Mesothelial cell of epicardium (in vitro differentiated cells): Measurements from ENCODE around the gene CLDN19. TPM values are rescaled to one million over a fixed set of nuclear protein-coding genes. Genes with fewer than 3 reads are reported as not detected.

Source experiments
- DNase-seq, 2 experiments: peaks; one replicate each; pipeline ENCODE4 v3.0.0; 2021; ENCODE audit warnings: low spot score in 2 of 2; ENCODE audit not compliant: unreplicated experiment in 2 of 2
- H3K27ac Mint-ChIP-seq: 2 replicates; pipeline ENCODE4 v1.8.0; 2021; ENCODE audit warnings: mixed read lengths
- H3K27me3 Mint-ChIP-seq: 2 replicates; pipeline ENCODE4 v1.8.0; 2021; ENCODE audit warnings: low read depth, mixed read lengths
- H3K36me3 Mint-ChIP-seq: 2 replicates; pipeline ENCODE4 v1.8.0; 2021; ENCODE audit warnings: mixed read lengths
- H3K4me1 Mint-ChIP-seq: 2 replicates; pipeline ENCODE4 v1.8.0; 2021; ENCODE audit warnings: mixed read lengths
- H3K4me3 Mint-ChIP-seq: 2 replicates; pipeline ENCODE4 v1.8.0; 2021; ENCODE audit warnings: mild to moderate bottlenecking, moderate library complexity, mixed read lengths
- H3K9me3 Mint-ChIP-seq: 2 replicates; pipeline ENCODE4 v1.8.0; 2021; ENCODE audit warnings: mixed read lengths
- total RNA-seq: library from RNA; stranded (reverse); gene quantifications from 3 replicates; pipeline ENCODE4 v1.2.1, GENCODE V29; 2021
- TF ChIP-seq, protein P1 (sequence below): fragments of 200-600 bp; sonication (generic); IDR thresholded peaks from one replicate; pipeline ENCODE4 v1.5.0; 2021; ENCODE audit warnings: antibody characterized with exemption; ENCODE audit not compliant: unreplicated experiment

The CLDN19 gene
- total RNA-seq, 1 donor from 2014 or later: 1.6 TPM

DNA sequence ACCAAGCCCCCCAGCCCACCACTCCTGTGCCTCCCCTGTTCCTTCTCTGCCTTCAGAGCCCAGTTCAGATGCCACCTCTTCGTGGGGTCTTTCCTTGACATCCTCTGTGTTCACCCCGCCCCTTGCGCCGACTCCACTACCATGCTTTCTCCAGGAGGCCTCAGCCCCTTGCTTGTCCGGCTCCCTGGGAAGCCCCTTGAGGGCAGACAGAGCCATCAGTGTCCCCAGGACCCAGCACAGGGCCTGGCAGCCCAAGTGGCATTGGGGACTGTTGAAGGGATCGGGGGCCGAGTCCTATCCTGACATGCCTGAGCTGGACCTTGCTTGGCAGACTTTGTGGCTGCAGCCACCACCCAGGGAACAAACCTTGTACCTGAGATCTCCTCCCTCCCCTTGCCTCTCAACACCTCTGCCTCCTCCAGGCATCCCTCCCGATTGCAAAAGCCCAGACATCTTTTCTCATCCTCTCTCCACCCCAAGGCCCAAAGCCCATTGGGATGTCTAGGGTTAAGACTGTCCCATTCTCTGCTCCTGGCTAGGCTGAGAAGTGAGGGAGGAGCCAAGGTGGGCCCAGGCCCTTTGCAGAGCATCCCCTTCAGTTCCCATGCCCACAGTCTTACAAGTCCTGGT, 3.4 kb downstream of the CLDN19 start:
- no peaks in the 10 kb centered on the region for H3K36me3 Mint-ChIP-seq
- no peak overlapping the region for H3K4me3 Mint-ChIP-seq
- H3K4me1 Mint-ChIP-seq: peaks cover 15% of the 10 kb centered on the region
- TF ChIP-seq, protein P1, sequence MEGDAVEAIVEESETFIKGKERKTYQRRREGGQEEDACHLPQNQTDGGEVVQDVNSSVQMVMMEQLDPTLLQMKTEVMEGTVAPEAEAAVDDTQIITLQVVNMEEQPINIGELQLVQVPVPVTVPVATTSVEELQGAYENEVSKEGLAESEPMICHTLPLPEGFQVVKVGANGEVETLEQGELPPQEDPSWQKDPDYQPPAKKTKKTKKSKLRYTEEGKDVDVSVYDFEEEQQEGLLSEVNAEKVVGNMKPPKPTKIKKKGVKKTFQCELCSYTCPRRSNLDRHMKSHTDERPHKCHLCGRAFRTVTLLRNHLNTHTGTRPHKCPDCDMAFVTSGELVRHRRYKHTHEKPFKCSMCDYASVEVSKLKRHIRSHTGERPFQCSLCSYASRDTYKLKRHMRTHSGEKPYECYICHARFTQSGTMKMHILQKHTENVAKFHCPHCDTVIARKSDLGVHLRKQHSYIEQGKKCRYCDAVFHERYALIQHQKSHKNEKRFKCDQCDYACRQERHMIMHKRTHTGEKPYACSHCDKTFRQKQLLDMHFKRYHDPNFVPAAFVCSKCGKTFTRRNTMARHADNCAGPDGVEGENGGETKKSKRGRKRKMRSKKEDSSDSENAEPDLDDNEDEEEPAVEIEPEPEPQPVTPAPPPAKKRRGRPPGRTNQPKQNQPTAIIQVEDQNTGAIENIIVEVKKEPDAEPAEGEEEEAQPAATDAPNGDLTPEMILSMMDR: no peak
- no peak for DNase-seq
- H3K27me3 Mint-ChIP-seq: no peaks in the 10 kb centered on the region
- no peaks in the 10 kb centered on the region for H3K9me3 Mint-ChIP-seq
- H3K27ac Mint-ChIP-seq: no peak overlapping the region

DNA sequence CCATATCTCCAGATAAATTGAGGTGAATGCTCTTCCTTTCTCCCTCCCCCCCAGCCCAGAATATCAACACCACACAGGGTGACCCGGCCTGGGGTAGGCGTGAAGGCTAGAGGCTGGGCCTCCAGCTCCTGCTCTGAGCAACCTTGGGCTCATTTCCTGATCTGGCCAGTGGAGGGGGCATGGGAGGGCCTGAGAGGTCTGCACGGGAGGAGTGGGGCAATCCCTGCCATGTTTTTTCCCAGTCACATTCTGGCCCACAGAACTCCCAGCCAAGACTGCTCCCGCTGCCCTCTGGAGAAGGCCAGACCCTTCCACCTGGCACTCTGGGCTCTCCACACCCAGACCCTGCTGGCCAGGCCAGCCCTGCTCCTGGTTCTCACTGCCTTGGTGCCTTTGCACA, 3.9 kb downstream of the CLDN19 start:
- DNase-seq: no peak
- Mint-ChIP-seq H3K4me1 (peaks cover 15% of the 10 kb centered on the region), H3K27ac (no peak overlapping the region), H3K27me3 (no peaks in the 10 kb centered on the region), H3K36me3 (no peaks in the 10 kb centered on the region), H3K4me3 (no peak overlapping the region), H3K9me3 (no peaks in the 10 kb centered on the region)
- TF ChIP-seq, protein P1: no peak

DNA sequence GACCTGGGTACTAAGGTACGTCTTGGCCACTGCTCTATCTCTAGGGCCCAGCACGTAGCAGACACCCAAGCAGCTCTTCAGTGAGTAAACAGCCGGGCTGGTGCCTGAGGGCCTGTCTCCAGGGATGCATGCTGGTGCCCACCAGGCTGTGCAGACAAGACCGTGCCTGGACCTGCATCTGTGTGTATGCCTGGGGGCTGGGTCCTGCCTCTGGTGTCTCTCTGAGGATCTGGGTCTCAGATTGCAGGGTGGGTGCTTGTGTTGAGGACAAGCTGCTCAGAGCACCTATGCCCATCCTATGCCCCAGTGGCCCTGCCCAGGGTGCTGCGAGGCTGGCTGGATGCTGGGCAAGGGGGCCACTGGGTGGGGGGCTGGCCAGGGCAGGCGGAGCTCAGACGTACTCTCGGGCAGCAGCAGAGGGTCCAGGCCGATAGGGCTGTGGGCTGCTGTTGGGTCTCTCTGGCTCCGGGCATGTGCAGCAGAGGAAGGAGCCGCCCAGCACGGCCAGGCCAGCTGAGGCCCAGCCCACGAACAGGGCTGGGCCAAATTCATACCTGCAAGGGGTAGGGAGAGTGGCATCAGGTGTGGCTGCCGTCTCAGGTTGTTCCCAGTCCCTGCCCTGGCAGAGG, 4.4 kb downstream of the CLDN19 start:
- Mint-ChIP-seq H3K4me1 (peaks cover 11% of the 10 kb centered on the region), H3K4me3 (no peak overlapping the region)

DNA sequence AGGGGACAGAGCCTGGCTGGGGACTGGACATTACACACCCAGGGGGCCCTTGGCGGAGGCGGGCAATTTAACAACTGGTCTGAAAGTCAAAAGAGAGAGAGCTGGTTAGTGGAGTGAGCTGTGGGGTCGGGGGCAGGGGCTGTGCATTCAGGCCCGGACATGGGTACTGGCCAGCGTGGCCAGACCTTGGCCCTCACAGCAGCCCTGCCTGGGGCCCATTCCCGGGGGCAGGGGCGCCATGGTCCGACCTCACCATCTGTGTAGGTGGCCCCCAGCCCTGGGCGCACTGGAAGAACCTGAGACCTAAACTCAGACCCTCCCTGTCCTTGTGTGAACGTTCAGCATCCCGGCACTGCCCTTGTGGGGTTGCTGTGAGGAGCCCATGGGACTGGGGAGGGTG, 5.0 kb downstream of the CLDN19 start:
- Mint-ChIP-seq H3K27me3 (no peaks in the 10 kb centered on the region), H3K9me3 (no peaks in the 10 kb centered on the region), H3K27ac (no peak overlapping the region), H3K36me3 (no peaks in the 10 kb centered on the region), H3K4me3 (no peak overlapping the region), H3K4me1 (peaks cover 8% of the 10 kb centered on the region)
- DNase-seq: no peak
- TF ChIP-seq, protein P1: no peak

More for the DNA sequence above, 4.4 kb downstream of the CLDN19 start:
- no peaks in the 10 kb centered on the region for H3K27me3 Mint-ChIP-seq
- TF ChIP-seq, protein P1: no peak
- H3K36me3 Mint-ChIP-seq: no peaks in the 10 kb centered on the region
- H3K27ac Mint-ChIP-seq: no peak overlapping the region
- H3K9me3 Mint-ChIP-seq: no peaks in the 10 kb centered on the region
- no peak for DNase-seq

DNA sequence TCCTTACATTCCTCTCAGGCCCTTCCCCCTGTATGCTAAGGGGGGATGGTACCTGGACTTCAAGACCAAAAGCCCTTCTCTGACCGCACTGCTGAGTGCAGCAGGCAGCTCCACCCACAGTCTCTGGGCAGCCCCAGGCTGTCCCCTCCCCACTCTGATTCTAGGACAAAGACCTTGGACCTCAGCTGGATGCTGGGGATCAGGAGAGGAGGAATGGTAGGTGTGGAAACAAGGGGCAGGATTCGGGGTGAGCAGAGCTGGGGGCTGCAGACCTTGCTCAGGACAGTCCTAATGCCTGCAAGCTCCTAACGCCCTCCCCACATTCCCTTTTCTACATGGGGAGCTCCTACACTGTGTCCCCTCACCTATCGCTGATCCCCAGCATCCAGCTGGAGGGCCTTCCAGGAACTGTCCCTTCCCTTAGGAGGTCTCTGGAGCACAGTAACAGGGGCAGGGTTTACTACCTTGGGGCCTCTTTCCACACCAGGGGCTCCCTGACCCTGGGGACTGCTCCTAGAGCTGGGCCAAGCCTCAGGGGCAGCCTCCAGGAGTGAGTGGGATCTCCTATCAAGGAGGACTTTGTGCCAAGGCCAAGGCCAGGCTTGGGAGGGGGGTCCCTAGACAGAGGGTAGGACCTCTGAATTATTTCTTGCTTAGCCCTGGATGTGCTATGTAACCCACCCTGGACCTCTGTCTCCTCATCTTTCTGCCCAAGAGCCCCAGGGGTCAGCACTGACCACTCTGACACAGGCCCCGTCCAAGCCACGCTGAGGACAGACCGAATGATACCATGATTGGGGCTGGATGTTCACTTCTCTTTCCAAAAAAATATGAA, 5.6 kb downstream of the CLDN19 start:
- Mint-ChIP-seq H3K36me3 (no peaks in the 10 kb centered on the region), H3K27ac (no peak overlapping the region)
- TF ChIP-seq, protein P1: no peak

More for the DNA sequence above, 5.6 kb downstream of the CLDN19 start:
- H3K27me3 Mint-ChIP-seq: no peaks in the 10 kb centered on the region
- H3K4me3 Mint-ChIP-seq: no peak overlapping the region
- H3K9me3 Mint-ChIP-seq: no peaks in the 10 kb centered on the region
- peaks cover 3% of the 10 kb centered on the region for H3K4me1 Mint-ChIP-seq
- DNase-seq: no peak
